SH-SY5Y (cell line): ENCODE results near the gene TMPO.

Experiments
- GATA2 ChIP-seq: IDR thresholded peaks from 2 replicates; pipeline ENCODE4 v1.6.1; 2011; ENCODE audit warnings: mild to moderate bottlenecking, low read depth, low read length
- GATA3 ChIP-seq: IDR thresholded peaks from 2 replicates; pipeline ENCODE4 v1.6.1; 2011; ENCODE audit warnings: low read depth, mild to moderate bottlenecking, low read length, moderate library complexity

DNA sequence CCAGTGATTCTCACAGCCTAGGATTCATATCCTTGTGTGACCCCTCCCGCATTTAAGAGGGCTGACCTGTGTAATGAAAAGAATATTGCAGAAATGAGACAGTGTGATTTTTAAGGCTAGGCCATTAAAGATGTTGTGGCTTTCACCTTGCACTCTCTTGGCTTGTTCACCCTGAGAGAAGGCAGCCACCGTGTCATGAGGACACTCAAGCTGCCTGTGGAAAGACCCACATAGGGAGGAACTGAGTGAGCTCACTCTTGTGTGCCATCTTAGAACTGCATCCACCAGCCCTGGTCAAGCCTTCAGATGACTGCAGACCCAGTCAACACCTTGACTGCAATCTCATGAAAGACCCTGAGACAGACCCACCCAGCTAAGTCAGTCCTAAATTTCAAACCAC lies 46.3 kb upstream of the TMPO start:
- no peak for TF ChIP-seq GATA2
- no peak for TF ChIP-seq GATA3
